HEK293 (cell line): ENCODE measurements around the gene TSPAN9.

Experiments used
- BCL11A ChIP-seq: fragments of 450-650 bp; formaldehyde crosslinking; IDR thresholded peaks from 2 replicates; pipeline ENCODE4 v1.5.1; 2016; ENCODE audit warnings: low read depth, missing biosample characterization, missing genetic modification characterization
- GLI4 ChIP-seq: fragments of 450-650 bp; formaldehyde crosslinking; IDR thresholded peaks from 2 replicates; pipeline ENCODE4 v1.5.1; 2016; ENCODE audit warnings: missing biosample characterization, missing genetic modification characterization
- TCF7L2 ChIP-seq: IDR thresholded peaks from 2 replicates; pipeline ENCODE4 v1.6.1; 2011; ENCODE audit warnings: low read depth, mild to moderate bottlenecking, inconsistent platforms, low read length, moderate library complexity, borderline replicate concordance
- ZBTB20 ChIP-seq: fragments of 450-650 bp; formaldehyde crosslinking; IDR thresholded peaks from 2 replicates; pipeline ENCODE4 v1.5.1; 2016; ENCODE audit warnings: missing biosample characterization, missing genetic modification characterization
- ZBTB21 ChIP-seq: fragments of 450-650 bp; formaldehyde crosslinking; IDR thresholded peaks from 2 replicates; pipeline ENCODE4 v1.5.1; 2017; ENCODE audit warnings: missing biosample characterization, missing genetic modification characterization
- ZFP41 ChIP-seq: fragments of 450-650 bp; formaldehyde crosslinking; IDR thresholded peaks from 2 replicates; pipeline ENCODE4 v1.5.1; 2016; ENCODE audit warnings: missing biosample characterization, missing genetic modification characterization, borderline replicate concordance
- ZNF23 ChIP-seq: fragments of 450-650 bp; formaldehyde crosslinking; IDR thresholded peaks from 2 replicates; pipeline ENCODE4 v1.5.1; 2016; ENCODE audit warnings: missing biosample characterization, missing genetic modification characterization, borderline replicate concordance
- TF ChIP-seq, protein P1 (sequence below): fragments of 450-650 bp; formaldehyde crosslinking; IDR thresholded peaks from 2 replicates; pipeline ENCODE4 v1.5.1; 2016; ENCODE audit warnings: missing biosample characterization, missing genetic modification characterization
- TF ChIP-seq, protein P2 (sequence below): fragments of 450-650 bp; formaldehyde crosslinking; IDR thresholded peaks from 2 replicates; pipeline ENCODE4 v1.5.1; 2016; ENCODE audit warnings: missing biosample characterization, missing genetic modification characterization
- TF ChIP-seq, protein P3 (sequence below): fragments of 450-650 bp; IDR thresholded peaks from 2 replicates; pipeline ENCODE4 v1.5.1; 2018; ENCODE audit warnings: missing biosample characterization, mild to moderate bottlenecking, missing genetic modification characterization

DNA sequence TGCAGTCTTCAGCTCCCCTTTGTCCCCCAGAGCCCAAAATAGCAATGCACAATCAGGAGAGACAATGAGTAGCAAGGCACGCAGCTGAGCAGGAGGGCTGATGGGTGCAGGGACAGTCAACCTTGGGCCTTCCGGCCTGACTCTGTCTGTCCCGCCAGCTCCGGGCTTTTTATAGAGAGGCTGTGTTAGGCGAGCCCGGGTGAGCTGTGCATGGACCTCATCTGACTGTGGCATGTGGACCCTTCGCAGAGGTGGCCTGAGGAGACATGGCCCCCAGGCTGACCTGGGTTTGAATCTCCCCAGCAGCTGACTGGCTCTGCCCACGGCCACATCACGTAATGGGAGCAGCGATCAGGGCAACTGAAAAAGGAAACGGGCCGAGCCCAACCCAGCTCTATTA is 177.9 kb downstream of the TSPAN9 start:
- no peak for TF ChIP-seq BCL11A (tag by site-specific recombination)
- TF ChIP-seq, protein P1, sequence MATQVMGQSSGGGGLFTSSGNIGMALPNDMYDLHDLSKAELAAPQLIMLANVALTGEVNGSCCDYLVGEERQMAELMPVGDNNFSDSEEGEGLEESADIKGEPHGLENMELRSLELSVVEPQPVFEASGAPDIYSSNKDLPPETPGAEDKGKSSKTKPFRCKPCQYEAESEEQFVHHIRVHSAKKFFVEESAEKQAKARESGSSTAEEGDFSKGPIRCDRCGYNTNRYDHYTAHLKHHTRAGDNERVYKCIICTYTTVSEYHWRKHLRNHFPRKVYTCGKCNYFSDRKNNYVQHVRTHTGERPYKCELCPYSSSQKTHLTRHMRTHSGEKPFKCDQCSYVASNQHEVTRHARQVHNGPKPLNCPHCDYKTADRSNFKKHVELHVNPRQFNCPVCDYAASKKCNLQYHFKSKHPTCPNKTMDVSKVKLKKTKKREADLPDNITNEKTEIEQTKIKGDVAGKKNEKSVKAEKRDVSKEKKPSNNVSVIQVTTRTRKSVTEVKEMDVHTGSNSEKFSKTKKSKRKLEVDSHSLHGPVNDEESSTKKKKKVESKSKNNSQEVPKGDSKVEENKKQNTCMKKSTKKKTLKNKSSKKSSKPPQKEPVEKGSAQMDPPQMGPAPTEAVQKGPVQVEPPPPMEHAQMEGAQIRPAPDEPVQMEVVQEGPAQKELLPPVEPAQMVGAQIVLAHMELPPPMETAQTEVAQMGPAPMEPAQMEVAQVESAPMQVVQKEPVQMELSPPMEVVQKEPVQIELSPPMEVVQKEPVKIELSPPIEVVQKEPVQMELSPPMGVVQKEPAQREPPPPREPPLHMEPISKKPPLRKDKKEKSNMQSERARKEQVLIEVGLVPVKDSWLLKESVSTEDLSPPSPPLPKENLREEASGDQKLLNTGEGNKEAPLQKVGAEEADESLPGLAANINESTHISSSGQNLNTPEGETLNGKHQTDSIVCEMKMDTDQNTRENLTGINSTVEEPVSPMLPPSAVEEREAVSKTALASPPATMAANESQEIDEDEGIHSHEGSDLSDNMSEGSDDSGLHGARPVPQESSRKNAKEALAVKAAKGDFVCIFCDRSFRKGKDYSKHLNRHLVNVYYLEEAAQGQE (tag by site-specific recombination): no peak
- TF ChIP-seq, protein P2, sequence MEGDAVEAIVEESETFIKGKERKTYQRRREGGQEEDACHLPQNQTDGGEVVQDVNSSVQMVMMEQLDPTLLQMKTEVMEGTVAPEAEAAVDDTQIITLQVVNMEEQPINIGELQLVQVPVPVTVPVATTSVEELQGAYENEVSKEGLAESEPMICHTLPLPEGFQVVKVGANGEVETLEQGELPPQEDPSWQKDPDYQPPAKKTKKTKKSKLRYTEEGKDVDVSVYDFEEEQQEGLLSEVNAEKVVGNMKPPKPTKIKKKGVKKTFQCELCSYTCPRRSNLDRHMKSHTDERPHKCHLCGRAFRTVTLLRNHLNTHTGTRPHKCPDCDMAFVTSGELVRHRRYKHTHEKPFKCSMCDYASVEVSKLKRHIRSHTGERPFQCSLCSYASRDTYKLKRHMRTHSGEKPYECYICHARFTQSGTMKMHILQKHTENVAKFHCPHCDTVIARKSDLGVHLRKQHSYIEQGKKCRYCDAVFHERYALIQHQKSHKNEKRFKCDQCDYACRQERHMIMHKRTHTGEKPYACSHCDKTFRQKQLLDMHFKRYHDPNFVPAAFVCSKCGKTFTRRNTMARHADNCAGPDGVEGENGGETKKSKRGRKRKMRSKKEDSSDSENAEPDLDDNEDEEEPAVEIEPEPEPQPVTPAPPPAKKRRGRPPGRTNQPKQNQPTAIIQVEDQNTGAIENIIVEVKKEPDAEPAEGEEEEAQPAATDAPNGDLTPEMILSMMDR (tag by site-specific recombination): no peak
- TF ChIP-seq, protein P3, sequence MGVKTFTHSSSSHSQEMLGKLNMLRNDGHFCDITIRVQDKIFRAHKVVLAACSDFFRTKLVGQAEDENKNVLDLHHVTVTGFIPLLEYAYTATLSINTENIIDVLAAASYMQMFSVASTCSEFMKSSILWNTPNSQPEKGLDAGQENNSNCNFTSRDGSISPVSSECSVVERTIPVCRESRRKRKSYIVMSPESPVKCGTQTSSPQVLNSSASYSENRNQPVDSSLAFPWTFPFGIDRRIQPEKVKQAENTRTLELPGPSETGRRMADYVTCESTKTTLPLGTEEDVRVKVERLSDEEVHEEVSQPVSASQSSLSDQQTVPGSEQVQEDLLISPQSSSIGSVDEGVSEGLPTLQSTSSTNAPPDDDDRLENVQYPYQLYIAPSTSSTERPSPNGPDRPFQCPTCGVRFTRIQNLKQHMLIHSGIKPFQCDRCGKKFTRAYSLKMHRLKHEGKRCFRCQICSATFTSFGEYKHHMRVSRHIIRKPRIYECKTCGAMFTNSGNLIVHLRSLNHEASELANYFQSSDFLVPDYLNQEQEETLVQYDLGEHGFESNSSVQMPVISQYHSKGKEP: no peak
- no peak for TF ChIP-seq ZBTB20 (tag by site-specific recombination)
- TF ChIP-seq TCF7L2: no peak
- TF ChIP-seq ZFP41 (tag by site-specific recombination): no peak
- no peak for TF ChIP-seq GLI4
- no peak for TF ChIP-seq ZNF23 (tag by site-specific recombination)
- TF ChIP-seq ZBTB21: no peak
